HepG2 (cell line): ENCODE measurements around the gene HTRA2. TPM values are rescaled to one million over a fixed set of nuclear protein-coding genes. Genes with fewer than 3 reads are reported as not detected.

Experiments
- ATAC-seq: fragments of 200-7000 bp; cut with Tn5 transposase; 3 replicates; pipeline ENCODE4 v1.9.1; 2020; ENCODE audit warnings: mild to moderate bottlenecking, moderate library complexity
- BruUV-seq: library from RNA; stranded (reverse); fragments of 400-500 nt; replicated peaks from 2 replicates; lab custom pipeline; 2021; lab: Mats Ljungman, UMichigan
- CTCF ChIA-PET: fragments of 300-600 bp; formaldehyde crosslinking; extraction: SDS; loops from one replicate; lab custom pipeline; 2021; ENCODE audit warnings: low total read pairs, inconsistent platforms, low intra/inter-chr PET ratio; lab: Yijun Ruan, JAX
- POLR2A ChIA-PET: fragments of 350-600 bp; sonication (Branson Sonifier 250); formaldehyde crosslinking; loops from one replicate; lab custom pipeline; 2020; ENCODE audit warnings: antibody characterized with exemption, inconsistent platforms; lab: Yijun Ruan, JAX
- DNase-seq: peaks from one replicate; pipeline ENCODE4 v3.0.0-alpha.2; 2015; ENCODE audit warnings: low spot score
- FAIRE-seq: peaks from 3 replicates; lab custom pipeline; 2011; peaks lifted over from hg19 to GRCh38; lab: Jason Lieb, UNC
- H2AFZ ChIP-seq: one replicate; pipeline ENCODE4 v1.6.1; 2011; ENCODE audit warnings: low read length, inconsistent platforms
- H3K27ac ChIP-seq: fragments of 300-600 bp; 3 replicates; pipeline ENCODE4 v1.8.0; 2011; ENCODE audit warnings: mixed run types, mild to moderate bottlenecking, mixed read lengths, low read length, inconsistent platforms; ENCODE audit not compliant: insufficient read depth; ENCODE audit errors: extremely low read length
- H3K27me3 ChIP-seq, 2 experiments: fragments of 200-600 bp in 1 of 2; 2 replicates in 1 of 2; 3 replicates in 1 of 2; pipeline versions ENCODE4 v1.6.0 to v1.8.0; 2011; ENCODE audit warnings: low read length in 2 of 2, mild to moderate bottlenecking in 2 of 2, moderate library complexity in 2 of 2, inconsistent platforms in 1 of 2; ENCODE audit not compliant: insufficient read depth in 2 of 2, control insufficient read depth in 1 of 2
- H3K36me3 ChIP-seq, 2 experiments: fragments of 200-600 bp in 1 of 2; replicated peaks in 1 of 2; 2 replicates in 1 of 2; 3 replicates in 1 of 2; pipeline versions ENCODE4 v1.5.1 to v1.8.0; 2011; ENCODE audit warnings: low read length in 2 of 2, inconsistent platforms in 1 of 2; ENCODE audit not compliant: insufficient read depth in 2 of 2, control insufficient read depth in 1 of 2
- H3K4me1 ChIP-seq: 2 replicates; pipeline ENCODE4 v1.5.1; 2012; ENCODE audit warnings: low read length, inconsistent platforms; ENCODE audit not compliant: insufficient read depth
- H3K4me2 ChIP-seq: 2 replicates; pipeline ENCODE4 v1.6.0; 2011; ENCODE audit warnings: low read depth, low read length, inconsistent platforms
- H3K4me3 ChIP-seq, 3 experiments: fragments of 200-600 bp in 1 of 3; sonication (generic), shearing (Covaris generic) in 1 of 3; replicated peaks in 1 of 3; 2 replicates each; pipeline ENCODE4 v1.5.1; 2011 to 2016; ENCODE audit warnings: low read length in 3 of 3, inconsistent platforms in 2 of 3, low read depth in 2 of 3, mild to moderate bottlenecking in 2 of 3, control low read depth in 1 of 3, mixed read lengths in 1 of 3; ENCODE audit not compliant: insufficient read depth in 1 of 3
- H3K79me2 ChIP-seq: one replicate; pipeline ENCODE4 v1.6.1; 2011; ENCODE audit warnings: low read length, inconsistent platforms; ENCODE audit not compliant: insufficient read depth
- H3K9ac ChIP-seq: 2 replicates; pipeline ENCODE4 v1.6.0; 2011; ENCODE audit warnings: mild to moderate bottlenecking, low read depth, low read length, inconsistent platforms; ENCODE audit not compliant: insufficient read depth
- H3K9me3 ChIP-seq: 2 replicates; pipeline ENCODE4 v1.5.1; 2012; ENCODE audit warnings: mild to moderate bottlenecking, low read length
- H4K20me1 ChIP-seq: 2 replicates; pipeline ENCODE4 v1.6.0; 2011; ENCODE audit warnings: inconsistent platforms, mild to moderate bottlenecking, low read length, moderate library complexity; ENCODE audit not compliant: insufficient read depth
- SP4 ChIP-seq: sonication (generic); formaldehyde crosslinking; IDR thresholded peaks from 2 replicates; pipeline ENCODE4 v1.8.1; 2023; ENCODE audit warnings: mild to moderate bottlenecking, missing genetic modification reagents
- ZNF224 ChIP-seq: sonication (generic); formaldehyde crosslinking; IDR thresholded peaks from 2 replicates; pipeline ENCODE4 v1.5.0; 2020; ENCODE audit warnings: mild to moderate bottlenecking, missing genetic modification reagents
- ZNF24 ChIP-seq: fragments of 450-650 bp; IDR thresholded peaks from 2 replicates; pipeline ENCODE4 v1.6.1; 2017; ENCODE audit warnings: antibody characterized with exemption, mild to moderate bottlenecking
- ZNF678 ChIP-seq: sonication (generic); formaldehyde crosslinking; IDR thresholded peaks from 2 replicates; pipeline ENCODE4 v1.4.0; 2020; ENCODE audit warnings: mild to moderate bottlenecking, missing genetic modification reagents
- WGBS: methylation state at CpG from one replicate; pipeline ENCODE4 v1.1.6; 2017; ENCODE audit warnings: low lambda C conversion rate; 5-methylcytosine and 5-hydroxymethylcytosine counted together
- in situ Hi-C: cut with HindIII; loops from 2 replicates; pipeline ENCODE4 v1.10.0; 2017; ENCODE audit warnings: low pct_unique_long_range_greater_than_20kb; ENCODE audit not compliant: extremely low pct_ligation_motif_present
- intact Hi-C: fragments of 100-400 bp; cut with micrococcal nuclease; formaldehyde crosslinking; loops from one replicate; pipeline ENCODE4 v1.10.0; 2022; ENCODE audit not compliant: unreplicated experiment
- polyA plus RNA-seq, 8 experiments: library from polyadenylated mRNA; depleted of rRNA in 3 of 8; stranded (reverse) in 7 of 8; unstranded in 1 of 8; fragments of >200 nt; fragmentation: Illumina TruSeq in 4 of 8; extraction: Trizol in 4 of 8; gene quantifications; 2 replicates each; pipeline versions ENCODE4 v1.2.1 to v1.2.3, GENCODE V29; 2011 to 2016; ENCODE audit warnings: low read depth in 4 of 8, missing spikeins in 1 of 8, mixed read lengths in 1 of 8; ENCODE audit not compliant: insufficient read depth in 1 of 8
- total RNA-seq, 5 experiments: library from RNA; depleted of rRNA; stranded (reverse); fragments of >200 nt; fragmentation: Illumina TruSeq; extraction: Trizol; gene quantifications; 2 replicates each; pipeline ENCODE4 v1.2.3, GENCODE V29; 2016; ENCODE audit warnings: low read depth in 1 of 5
- TF ChIP-seq, protein P1 (sequence below): fragments of 450-650 bp; IDR thresholded peaks from 2 replicates; pipeline ENCODE4 v1.6.1; 2017; ENCODE audit warnings: mild to moderate bottlenecking
- TF ChIP-seq, protein P2 (sequence below): sonication (generic); formaldehyde crosslinking; IDR thresholded peaks from 2 replicates; pipeline ENCODE4 v1.8.1; 2023; ENCODE audit warnings: mild to moderate bottlenecking, missing genetic modification reagents
- TF ChIP-seq, protein P3 (sequence below): IDR thresholded peaks from 2 replicates; pipeline ENCODE4 v1.6.1; 2016; ENCODE audit warnings: missing compliant biosample characterization, missing genetic modification reagents, borderline replicate concordance
- TF ChIP-seq, protein P4 (sequence below): sonication (generic); formaldehyde crosslinking; IDR thresholded peaks from 2 replicates; pipeline ENCODE4 v1.5.1; 2020; ENCODE audit warnings: mild to moderate bottlenecking, missing genetic modification reagents, moderate library complexity

The HTRA2 gene
- total and polyA plus RNA-seq, 2 of the 13 experiments (the other 11 are each of a cell fraction or from before 2014, with no cell fraction given) = 47.7 to 50.3 TPM

DNA sequence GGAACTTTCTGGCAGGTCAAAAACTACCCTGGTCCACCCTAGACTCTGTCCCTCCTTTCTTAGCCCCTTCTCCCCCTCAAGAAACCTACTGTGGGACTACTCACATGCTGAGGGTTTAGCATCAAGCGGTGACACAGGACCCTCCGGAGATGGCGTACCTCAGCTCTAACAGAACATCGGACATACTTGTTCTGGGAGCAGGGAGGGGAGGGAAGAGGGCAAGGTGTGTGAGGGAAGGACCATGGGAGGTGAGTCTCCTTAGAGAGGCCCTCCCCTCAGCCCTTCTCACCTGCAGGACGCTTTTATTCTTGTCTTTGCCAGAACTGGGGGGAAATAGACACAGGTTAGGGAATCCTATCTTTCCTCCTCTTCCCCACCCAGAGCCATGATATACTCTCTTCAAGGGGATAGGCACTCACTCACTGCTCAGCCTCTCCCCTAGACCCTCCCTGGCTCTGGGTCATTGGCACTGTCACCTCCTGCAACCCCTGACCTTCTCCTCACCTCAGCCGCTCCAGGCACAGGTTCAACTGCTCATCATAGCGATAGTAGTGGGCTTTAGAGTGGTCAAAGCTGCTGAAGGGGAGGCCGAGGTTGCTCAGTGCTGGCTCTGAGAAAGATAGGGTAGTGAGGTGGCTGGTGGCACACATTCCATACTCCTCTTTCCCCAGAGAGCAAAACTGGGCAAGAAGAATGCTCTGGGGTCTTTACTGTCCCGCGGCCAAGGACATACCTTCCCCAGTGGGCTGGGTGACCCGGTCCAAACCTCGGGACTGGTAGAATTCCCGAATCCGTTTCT is 24.1 kb upstream of the HTRA2 start (continued):
- TF ChIP-seq SP4 (CRISPR knock-in tag) = 0 out of 2 replicates have a peak, but pooled peaks have one; percentile 17
- TF ChIP-seq, all 625 proteins: peak for 15

DNA sequence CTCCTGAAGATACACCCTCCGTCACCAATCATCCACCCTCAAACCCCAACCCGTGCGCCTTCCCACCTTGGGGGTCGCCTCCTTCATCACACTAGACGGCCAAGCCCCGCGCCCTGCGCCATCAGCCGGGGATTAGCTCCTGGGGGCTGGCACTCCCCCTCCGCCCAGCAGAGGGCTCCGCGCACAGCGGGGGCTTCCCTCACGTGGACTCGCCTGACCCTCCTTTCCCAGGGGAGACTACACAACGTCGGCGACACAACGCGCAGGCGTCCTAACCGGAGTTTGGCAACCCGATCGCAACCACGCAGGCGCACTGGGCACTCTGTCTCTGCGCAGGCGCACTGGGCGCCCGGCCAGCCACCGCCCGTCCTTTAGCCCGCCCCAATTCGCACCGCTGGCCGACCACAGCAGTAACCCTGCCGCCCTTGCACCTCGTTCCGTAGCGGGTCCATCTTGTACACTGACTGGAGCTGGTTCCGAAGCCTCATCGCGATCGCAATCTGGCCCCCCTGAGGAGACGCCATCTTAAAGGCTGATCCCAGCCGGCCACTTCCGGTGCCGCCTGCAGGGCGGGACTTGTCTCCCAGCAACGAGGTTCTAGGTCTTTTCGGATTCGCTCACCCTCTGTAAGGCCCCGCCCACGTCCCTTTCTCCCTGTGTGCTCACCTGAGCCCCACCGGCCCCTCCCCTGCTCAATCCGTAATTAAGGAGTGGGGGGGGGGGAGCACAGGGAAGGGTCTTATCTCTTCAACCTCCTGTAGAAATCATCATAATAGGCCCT is 22.4 kb upstream of the HTRA2 start, which contains the start of gene PCGF1:
Gene PCGF1 (minus strand): TSS at position 551 of the 781 bp plus-strand sequence. CDS start 27 bp downstream, at position 524.
- BruUV-seq = no TSS peak
- FAIRE-seq = peak; percentile 86
- POLR2A ChIA-PET = interaction anchor here (0.8 to 16.5 kb wide), 18 partner anchors 9 to 94 kb away, joined by 3 to 795 read pairs (median 6); partner anchors contain the start of genes AUP1, CCDC142, DQX1 and HTRA2
- TF ChIP-seq ZNF224 (0 out of 2 replicates have a peak, but pooled peaks have one; percentile 15), ZNF24 (no peak), ZNF678 (CRISPR knock-in tag) (peak; percentile 73; the same call in 1 of the 2 replicates)
- TF ChIP-seq, protein P1, sequence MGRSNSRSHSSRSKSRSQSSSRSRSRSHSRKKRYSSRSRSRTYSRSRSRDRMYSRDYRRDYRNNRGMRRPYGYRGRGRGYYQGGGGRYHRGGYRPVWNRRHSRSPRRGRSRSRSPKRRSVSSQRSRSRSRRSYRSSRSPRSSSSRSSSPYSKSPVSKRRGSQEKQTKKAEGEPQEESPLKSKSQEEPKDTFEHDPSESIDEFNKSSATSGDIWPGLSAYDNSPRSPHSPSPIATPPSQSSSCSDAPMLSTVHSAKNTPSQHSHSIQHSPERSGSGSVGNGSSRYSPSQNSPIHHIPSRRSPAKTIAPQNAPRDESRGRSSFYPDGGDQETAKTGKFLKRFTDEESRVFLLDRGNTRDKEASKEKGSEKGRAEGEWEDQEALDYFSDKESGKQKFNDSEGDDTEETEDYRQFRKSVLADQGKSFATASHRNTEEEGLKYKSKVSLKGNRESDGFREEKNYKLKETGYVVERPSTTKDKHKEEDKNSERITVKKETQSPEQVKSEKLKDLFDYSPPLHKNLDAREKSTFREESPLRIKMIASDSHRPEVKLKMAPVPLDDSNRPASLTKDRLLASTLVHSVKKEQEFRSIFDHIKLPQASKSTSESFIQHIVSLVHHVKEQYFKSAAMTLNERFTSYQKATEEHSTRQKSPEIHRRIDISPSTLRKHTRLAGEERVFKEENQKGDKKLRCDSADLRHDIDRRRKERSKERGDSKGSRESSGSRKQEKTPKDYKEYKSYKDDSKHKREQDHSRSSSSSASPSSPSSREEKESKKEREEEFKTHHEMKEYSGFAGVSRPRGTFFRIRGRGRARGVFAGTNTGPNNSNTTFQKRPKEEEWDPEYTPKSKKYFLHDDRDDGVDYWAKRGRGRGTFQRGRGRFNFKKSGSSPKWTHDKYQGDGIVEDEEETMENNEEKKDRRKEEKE = no peak
- TF ChIP-seq, protein P2, sequence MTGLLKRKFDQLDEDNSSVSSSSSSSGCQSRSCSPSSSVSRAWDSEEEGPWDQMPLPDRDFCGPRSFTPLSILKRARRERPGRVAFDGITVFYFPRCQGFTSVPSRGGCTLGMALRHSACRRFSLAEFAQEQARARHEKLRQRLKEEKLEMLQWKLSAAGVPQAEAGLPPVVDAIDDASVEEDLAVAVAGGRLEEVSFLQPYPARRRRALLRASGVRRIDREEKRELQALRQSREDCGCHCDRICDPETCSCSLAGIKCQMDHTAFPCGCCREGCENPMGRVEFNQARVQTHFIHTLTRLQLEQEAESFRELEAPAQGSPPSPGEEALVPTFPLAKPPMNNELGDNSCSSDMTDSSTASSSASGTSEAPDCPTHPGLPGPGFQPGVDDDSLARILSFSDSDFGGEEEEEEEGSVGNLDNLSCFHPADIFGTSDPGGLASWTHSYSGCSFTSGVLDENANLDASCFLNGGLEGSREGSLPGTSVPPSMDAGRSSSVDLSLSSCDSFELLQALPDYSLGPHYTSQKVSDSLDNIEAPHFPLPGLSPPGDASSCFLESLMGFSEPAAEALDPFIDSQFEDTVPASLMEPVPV (CRISPR knock-in tag) = peak; percentile 80
- TF ChIP-seq, protein P3, sequence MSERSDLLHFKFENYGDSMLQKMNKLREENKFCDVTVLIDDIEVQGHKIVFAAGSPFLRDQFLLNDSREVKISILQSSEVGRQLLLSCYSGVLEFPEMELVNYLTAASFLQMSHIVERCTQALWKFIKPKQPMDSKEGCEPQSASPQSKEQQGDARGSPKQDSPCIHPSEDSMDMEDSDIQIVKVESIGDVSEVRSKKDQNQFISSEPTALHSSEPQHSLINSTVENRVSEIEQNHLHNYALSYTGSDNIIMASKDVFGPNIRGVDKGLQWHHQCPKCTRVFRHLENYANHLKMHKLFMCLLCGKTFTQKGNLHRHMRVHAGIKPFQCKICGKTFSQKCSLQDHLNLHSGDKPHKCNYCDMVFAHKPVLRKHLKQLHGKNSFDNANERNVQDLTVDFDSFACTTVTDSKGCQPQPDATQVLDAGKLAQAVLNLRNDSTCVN (CRISPR knock-in tag) = peak; percentile 83
- TF ChIP-seq, protein P4, sequence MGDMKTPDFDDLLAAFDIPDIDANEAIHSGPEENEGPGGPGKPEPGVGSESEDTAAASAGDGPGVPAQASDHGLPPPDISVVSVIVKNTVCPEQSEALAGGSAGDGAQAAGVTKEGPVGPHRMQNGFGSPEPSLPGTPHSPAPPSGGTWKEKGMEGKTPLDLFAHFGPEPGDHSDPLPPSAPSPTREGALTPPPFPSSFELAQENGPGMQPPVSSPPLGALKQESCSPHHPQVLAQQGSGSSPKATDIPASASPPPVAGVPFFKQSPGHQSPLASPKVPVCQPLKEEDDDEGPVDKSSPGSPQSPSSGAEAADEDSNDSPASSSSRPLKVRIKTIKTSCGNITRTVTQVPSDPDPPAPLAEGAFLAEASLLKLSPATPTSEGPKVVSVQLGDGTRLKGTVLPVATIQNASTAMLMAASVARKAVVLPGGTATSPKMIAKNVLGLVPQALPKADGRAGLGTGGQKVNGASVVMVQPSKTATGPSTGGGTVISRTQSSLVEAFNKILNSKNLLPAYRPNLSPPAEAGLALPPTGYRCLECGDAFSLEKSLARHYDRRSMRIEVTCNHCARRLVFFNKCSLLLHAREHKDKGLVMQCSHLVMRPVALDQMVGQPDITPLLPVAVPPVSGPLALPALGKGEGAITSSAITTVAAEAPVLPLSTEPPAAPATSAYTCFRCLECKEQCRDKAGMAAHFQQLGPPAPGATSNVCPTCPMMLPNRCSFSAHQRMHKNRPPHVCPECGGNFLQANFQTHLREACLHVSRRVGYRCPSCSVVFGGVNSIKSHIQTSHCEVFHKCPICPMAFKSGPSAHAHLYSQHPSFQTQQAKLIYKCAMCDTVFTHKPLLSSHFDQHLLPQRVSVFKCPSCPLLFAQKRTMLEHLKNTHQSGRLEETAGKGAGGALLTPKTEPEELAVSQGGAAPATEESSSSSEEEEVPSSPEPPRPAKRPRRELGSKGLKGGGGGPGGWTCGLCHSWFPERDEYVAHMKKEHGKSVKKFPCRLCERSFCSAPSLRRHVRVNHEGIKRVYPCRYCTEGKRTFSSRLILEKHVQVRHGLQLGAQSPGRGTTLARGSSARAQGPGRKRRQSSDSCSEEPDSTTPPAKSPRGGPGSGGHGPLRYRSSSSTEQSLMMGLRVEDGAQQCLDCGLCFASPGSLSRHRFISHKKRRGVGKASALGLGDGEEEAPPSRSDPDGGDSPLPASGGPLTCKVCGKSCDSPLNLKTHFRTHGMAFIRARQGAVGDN (CRISPR knock-in tag) = peak; percentile 94

More for the DNA sequence above, 22.4 kb upstream of the HTRA2 start, which contains the start of gene PCGF1:
- H3K27ac ChIP-seq = peak within 1 kb of the TSS; percentile 95
- WGBS = 1% methylated on average over 34 of the region's 56 CpGs
- H3K9ac ChIP-seq = peak within 1 kb of the TSS; percentile 94
- no peaks in the 10 kb centered on the region for H4K20me1 ChIP-seq
- H3K4me3 ChIP-seq = peak within 1 kb of the TSS; percentile 79 to 97 (median 95)
- peak within 1 kb of the TSS; percentile 98 for H3K4me2 ChIP-seq
- H3K27me3 ChIP-seq = no peaks in the 10 kb centered on the region; a peak in 1 of 5 replicates
- H2AFZ ChIP-seq = peak within 1 kb of the TSS; percentile 34
- DNase-seq (peak; percentile 98), ATAC-seq (peak; percentile 78)
- in situ Hi-C loops (no loop called here), intact Hi-C loops (loop anchor here (1.0 to 2.0 kb wide), 3 partner anchors 22 to 79 kb away; partner anchors contain the start of genes AUP1, HTRA2 and TTC31)
- peaks cover 41% of the 10 kb centered on the region for H3K79me2 ChIP-seq
- peaks cover 72% of the 10 kb centered on the region for H3K4me1 ChIP-seq
- no peaks in the 10 kb centered on the region; a peak in 3 of 5 replicates for H3K36me3 ChIP-seq
- CTCF ChIA-PET = interaction anchor here (1.1 to 1.9 kb wide), 4 partner anchors 22 to 81 kb away, joined by 3 to 10 read pairs (median 7); partner anchors contain the start of genes AUP1, CCDC142, HTRA2 and TTC31
- no peaks in the 10 kb centered on the region for H3K9me3 ChIP-seq
